ENCODE measurements around the gene TMEM107.

TMEM107 gene

GRCh38 chr17:8186446-8186786, 10.2 kb upstream of the TMEM107 start:
- POLR2A ChIA-PET (ENCODE audit: low non-redundant PET), result no interaction called here
- CTCF ChIA-PET, result interaction anchor here (0.6 to 1.0 kb wide), 6 partner anchors 10 to 107 kb away, joined by 3 to 5 read pairs (median 4); no protein-coding TSS in a partner anchor
- peak overlapping the region; percentile 97 for H3K27ac ChIP-seq
- TF ChIP-seq CTCF (conservative IDR thresholded peaks at IDR 0.05; ENCODE audit: low read depth), result no peak
- DNase-seq (ENCODE audit: low spot score), result no peak

GRCh38 chr17:8185582-8186445, 9.6 kb upstream of the TMEM107 start:
- no peak for TF ChIP-seq CTCF (conservative IDR thresholded peaks at IDR 0.05; ENCODE audit: low read depth)
- POLR2A ChIA-PET (ENCODE audit: low non-redundant PET), result no interaction called here
- peak; percentile 59 for DNase-seq (ENCODE audit: low spot score)
- CTCF ChIA-PET, result interaction anchor here (0.6 to 1.0 kb wide), 4 partner anchors 9 to 65 kb away, joined by 3 to 5 read pairs (median 3); no protein-coding TSS in a partner anchor
- peak overlapping the region; percentile 97 for H3K27ac ChIP-seq

- ChIA-PET CTCF (interaction anchor here (1.2 to 1.4 kb wide), 2 partner anchors 9 to 38 kb away, joined by 3 read pairs; no protein-coding TSS in a partner anchor), POLR2A (ENCODE audit: low non-redundant PET) (no interaction called here)
- TF ChIP-seq CTCF (conservative IDR thresholded peaks at IDR 0.05; ENCODE audit: low read depth), result no peak
- no peak for DNase-seq (ENCODE audit: low spot score)
- H3K27ac ChIP-seq, result peak overlapping the region; percentile 87
These were observed 985 bp upstream of the TMEM107 start for GRCh38 chr17:8176998-8177731.

GRCh38 chr17:8175795-8176196, 384 bp downstream of the TMEM107 start:
- TF ChIP-seq CTCF (conservative IDR thresholded peaks at IDR 0.05; ENCODE audit: low read depth), result no peak
- H3K27ac ChIP-seq, result peak overlapping the region; percentile 87
- ChIA-PET CTCF (interaction anchor here (1.4 kb wide), 1 partner anchor 37 kb away, joined by 3 read pairs; no protein-coding TSS in a partner anchor), POLR2A (ENCODE audit: low non-redundant PET) (no interaction called here)
- DNase-seq (ENCODE audit: low spot score), result no peak

GRCh38 chr17:8173871-8174322, 2.3 kb downstream of the TMEM107 start:
- TF ChIP-seq CTCF (conservative IDR thresholded peaks at IDR 0.05; ENCODE audit: low read depth), result no peak
- peak overlapping the region; percentile 87 for H3K27ac ChIP-seq
- ChIA-PET POLR2A (ENCODE audit: low non-redundant PET) (interaction anchor here (0.5 to 1.2 kb wide), 3 partner anchors 17 to 73 kb away, joined by 4 to 5 read pairs (median 5); no protein-coding TSS in a partner anchor), CTCF (interaction anchor here (0.6 kb wide), 1 partner anchor 10 kb away, joined by 3 read pairs; no protein-coding TSS in a partner anchor)
- DNase-seq (ENCODE audit: low spot score), result no peak

Data from RWPE1 (cell line).